Neural progenitor cell (in vitro differentiated cells): ENCODE data around the gene ETV6.

Experiments
- EZH2 ChIP-seq: fragments of 200-600 bp; sonication (generic); IDR thresholded peaks from 2 replicates; pipeline ENCODE4 v1.6.1; 2017; ENCODE audit warnings: antibody characterized with exemption, mild to moderate bottlenecking, moderate library complexity
- EZH2phosphoT487 ChIP-seq: fragments of 200-600 bp; sonication (generic); IDR thresholded peaks from 2 replicates; pipeline ENCODE4 v1.6.1; 2017; ENCODE audit warnings: antibody characterized with exemption
- TF ChIP-seq, protein P1 (sequence below): fragments of 200-600 bp; sonication (generic); IDR thresholded peaks from 2 replicates; pipeline ENCODE4 v1.5.1; 2017; ENCODE audit warnings: antibody characterized with exemption, mild to moderate bottlenecking

DNA sequence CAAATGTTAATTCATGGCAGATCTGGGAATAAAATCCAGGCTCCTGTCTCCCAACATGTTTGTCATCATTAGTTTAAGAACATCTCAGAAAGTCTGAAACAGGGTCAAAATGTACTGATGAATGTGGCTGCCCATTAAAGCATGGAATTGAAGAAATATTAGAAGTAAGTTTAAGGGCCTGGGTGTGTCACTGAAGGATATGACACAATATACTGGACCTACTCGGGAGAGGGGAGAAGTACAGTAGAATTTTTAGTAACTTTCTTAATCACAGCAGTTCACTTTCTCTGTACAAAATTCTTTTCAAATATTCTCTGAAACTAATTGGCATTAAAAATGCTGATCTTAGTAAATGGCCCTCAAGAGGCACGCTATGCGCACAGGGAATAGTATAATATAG, 185.5 kb downstream of the ETV6 start:
- TF ChIP-seq, protein P1, sequence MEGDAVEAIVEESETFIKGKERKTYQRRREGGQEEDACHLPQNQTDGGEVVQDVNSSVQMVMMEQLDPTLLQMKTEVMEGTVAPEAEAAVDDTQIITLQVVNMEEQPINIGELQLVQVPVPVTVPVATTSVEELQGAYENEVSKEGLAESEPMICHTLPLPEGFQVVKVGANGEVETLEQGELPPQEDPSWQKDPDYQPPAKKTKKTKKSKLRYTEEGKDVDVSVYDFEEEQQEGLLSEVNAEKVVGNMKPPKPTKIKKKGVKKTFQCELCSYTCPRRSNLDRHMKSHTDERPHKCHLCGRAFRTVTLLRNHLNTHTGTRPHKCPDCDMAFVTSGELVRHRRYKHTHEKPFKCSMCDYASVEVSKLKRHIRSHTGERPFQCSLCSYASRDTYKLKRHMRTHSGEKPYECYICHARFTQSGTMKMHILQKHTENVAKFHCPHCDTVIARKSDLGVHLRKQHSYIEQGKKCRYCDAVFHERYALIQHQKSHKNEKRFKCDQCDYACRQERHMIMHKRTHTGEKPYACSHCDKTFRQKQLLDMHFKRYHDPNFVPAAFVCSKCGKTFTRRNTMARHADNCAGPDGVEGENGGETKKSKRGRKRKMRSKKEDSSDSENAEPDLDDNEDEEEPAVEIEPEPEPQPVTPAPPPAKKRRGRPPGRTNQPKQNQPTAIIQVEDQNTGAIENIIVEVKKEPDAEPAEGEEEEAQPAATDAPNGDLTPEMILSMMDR, result no peak
- no peak for TF ChIP-seq EZH2
- no peak for TF ChIP-seq EZH2phosphoT487
